ENCODE measurements around the gene CYTIP. TPM values are rescaled to one million over a fixed set of nuclear protein-coding genes. Genes with fewer than 3 reads are reported as not detected.

CYTIP gene
- total and polyA plus RNA-seq, 4 donors, result 7.4 to 45.9 (median 29.4) TPM

DNA sequence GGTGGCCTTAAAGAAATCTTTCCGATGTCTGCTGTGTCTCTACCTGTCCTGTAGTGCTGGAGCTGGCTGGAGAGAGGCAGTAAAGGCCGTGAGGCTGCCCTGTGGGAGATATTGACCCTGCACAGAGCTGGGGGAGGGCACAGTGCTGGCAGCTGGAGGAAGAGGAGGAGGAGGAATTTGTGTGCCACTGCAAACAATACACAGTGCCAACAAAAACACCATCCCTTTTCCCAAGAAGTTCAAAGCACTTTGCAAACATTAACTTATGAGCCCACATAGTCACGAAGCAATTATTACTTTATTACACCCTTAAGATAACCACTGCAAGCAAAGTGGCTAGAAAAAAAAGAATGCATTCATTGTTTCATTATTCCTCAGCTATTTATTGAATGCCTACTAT is 45.0 kb upstream of the CYTIP start:
- no peak for TF ChIP-seq CTCF (IDR thresholded peaks at IDR 0.05; ENCODE audit: control extremely low read depth, extremely low read depth)
- no peaks in the 10 kb centered on the region for H3K27me3 ChIP-seq (ENCODE audit: control insufficient read depth in 3 of 3, insufficient read depth in 3 of 3, low read length in 2 of 3)
- no peak overlapping the region for H3K27ac ChIP-seq (ENCODE audit: low read depth in 1 of 2, low read length in 1 of 2)
- no peak overlapping the region for H3K9ac ChIP-seq (ENCODE audit: insufficient read depth in 1 of 2, low read length in 2 of 2)
- H3K36me3 ChIP-seq (ENCODE audit: control insufficient read depth in 4 of 4, insufficient read depth in 4 of 4, low read length in 4 of 4), result no peaks in the 10 kb centered on the region
- ATAC-seq (ENCODE audit: insufficient read depth, low FRiP score) (no peak), DNase-seq (no peak)
- no peaks in the 10 kb centered on the region for H3K9me3 ChIP-seq (ENCODE audit: control insufficient read depth in 4 of 4, insufficient read depth in 3 of 4, low read length in 3 of 4)
- H3K4me1 ChIP-seq (ENCODE audit: control insufficient read depth in 5 of 5, insufficient read depth in 5 of 5, low read length in 5 of 5), result peaks cover 0 to 2% (median 0%) of the 10 kb centered on the region in 5 donors
- H3K4me3 ChIP-seq, result no peak overlapping the region
- 48 to 78% methylated on average over 3 of the region's 3 CpGs for WGBS, 2 donors

- 86 to 88% methylated on average over 3 of the region's 3 CpGs for WGBS, 2 donors
- Histone ChIP-seq H3K27ac (ENCODE audit: low read depth in 1 of 2, low read length in 1 of 2) (no peak overlapping the region), H3K27me3 (ENCODE audit: control insufficient read depth in 3 of 3, insufficient read depth in 3 of 3, low read length in 2 of 3) (no peaks in the 10 kb centered on the region), H3K36me3 (ENCODE audit: control insufficient read depth in 4 of 4, insufficient read depth in 4 of 4, low read length in 4 of 4) (no peaks in the 10 kb centered on the region), H3K4me3 (no peak overlapping the region), H3K9ac (ENCODE audit: insufficient read depth in 1 of 2, low read length in 2 of 2) (no peak overlapping the region), H3K4me1 (ENCODE audit: control insufficient read depth in 5 of 5, insufficient read depth in 5 of 5, low read length in 5 of 5) (peaks cover 0 to 2% (median 0%) of the 10 kb centered on the region in 5 donors), H3K9me3 (ENCODE audit: control insufficient read depth in 4 of 4, insufficient read depth in 3 of 4, low read length in 3 of 4) (no peaks in the 10 kb centered on the region)
- no peak for DNase-seq
- no peak for ATAC-seq (ENCODE audit: insufficient read depth, low FRiP score)
- no peak for TF ChIP-seq CTCF (IDR thresholded peaks at IDR 0.05; ENCODE audit: control extremely low read depth, extremely low read depth)
These were observed 43.9 kb upstream of the CYTIP start for GRCh38 chr2:157487747-157488146.

GRCh38 chr2:157487271-157487610 is 43.4 kb upstream of the CYTIP start:
- Histone ChIP-seq H3K4me1 (ENCODE audit: control insufficient read depth in 5 of 5, insufficient read depth in 5 of 5, low read length in 5 of 5) (peaks cover 0 to 2% (median 0%) of the 10 kb centered on the region in 5 donors), H3K36me3 (ENCODE audit: control insufficient read depth in 4 of 4, insufficient read depth in 4 of 4, low read length in 4 of 4) (no peaks in the 10 kb centered on the region), H3K4me3 (no peak overlapping the region), H3K9me3 (ENCODE audit: control insufficient read depth in 4 of 4, insufficient read depth in 3 of 4, low read length in 3 of 4) (no peaks in the 10 kb centered on the region), H3K9ac (ENCODE audit: insufficient read depth in 1 of 2, low read length in 2 of 2) (no peak overlapping the region), H3K27ac (ENCODE audit: low read depth in 1 of 2, low read length in 1 of 2) (no peak overlapping the region), H3K27me3 (ENCODE audit: control insufficient read depth in 3 of 3, insufficient read depth in 3 of 3, low read length in 2 of 3) (no peaks in the 10 kb centered on the region)
- ATAC-seq (ENCODE audit: insufficient read depth, low FRiP score) (no peak), DNase-seq (no peak)
- no peak for TF ChIP-seq CTCF (IDR thresholded peaks at IDR 0.05; ENCODE audit: control extremely low read depth, extremely low read depth)
- 82 to 93% methylated on average over 1 of the region's 1 CpG for WGBS, 2 donors

- no peak for TF ChIP-seq CTCF (IDR thresholded peaks at IDR 0.05; ENCODE audit: control extremely low read depth, extremely low read depth)
- H3K4me3 ChIP-seq, result no peak overlapping the region
- H3K27me3 ChIP-seq (ENCODE audit: control insufficient read depth in 3 of 3, insufficient read depth in 3 of 3, low read length in 2 of 3), result no peaks in the 10 kb centered on the region
- DNase-seq, result no peak
- no peak overlapping the region for H3K9ac ChIP-seq (ENCODE audit: insufficient read depth in 1 of 2, low read length in 2 of 2)
- 81 to 91% methylated on average over 4 of the region's 4 CpGs for WGBS, 2 donors
- no peaks in the 10 kb centered on the region for H3K36me3 ChIP-seq (ENCODE audit: control insufficient read depth in 4 of 4, insufficient read depth in 4 of 4, low read length in 4 of 4)
- no peak for ATAC-seq (ENCODE audit: insufficient read depth, low FRiP score)
- no peaks in the 10 kb centered on the region for H3K9me3 ChIP-seq (ENCODE audit: control insufficient read depth in 4 of 4, insufficient read depth in 3 of 4, low read length in 3 of 4)
- peaks cover 0 to 2% (median 0%) of the 10 kb centered on the region in 5 donors for H3K4me1 ChIP-seq (ENCODE audit: control insufficient read depth in 5 of 5, insufficient read depth in 5 of 5, low read length in 5 of 5)
- no peak overlapping the region for H3K27ac ChIP-seq (ENCODE audit: low read depth in 1 of 2, low read length in 1 of 2)
These were observed 42.8 kb upstream of the CYTIP start for GRCh38 chr2:157486596-157487270.
